Activated CD4-positive, alpha-beta T cell treated with anti-CD3 and anti-CD28 coated beads, Interleukin-2, amount 50 U/mL, for 16 hours (primary cell): ENCODE data around the gene PPP1R12B.

Experiments
- DNase-seq: peaks from one replicate; pipeline ENCODE4 v3.0.0-alpha.2; 2020

Gene PPP1R12B

GRCh38 chr1:202348509-202349205, at the start of gene PPP1R12B:
Gene PPP1R12B, plus strand, starts transcription at chr1:202348699. Its CDS starts 153 bp downstream, at chr1:202348852.
- DNase-seq = peak; percentile 98

GRCh38 chr1:202302166-202302565, 46.3 kb upstream of the PPP1R12B start:
- DNase-seq = no peak

- DNase-seq = no peak
Observed at GRCh38 chr1:202304375-202304774, 44.1 kb upstream of the PPP1R12B start.

- DNase-seq = no peak
Observed at GRCh38 chr1:202305168-202305567, 43.3 kb upstream of the PPP1R12B start.

GRCh38 chr1:202306535-202307345, 41.8 kb upstream of the PPP1R12B start:
- no peak for DNase-seq

- DNase-seq = no peak
Observed at GRCh38 chr1:202310071-202310725, 38.3 kb upstream of the PPP1R12B start.

- DNase-seq = no peak
Observed at GRCh38 chr1:202310746-202311145, 37.8 kb upstream of the PPP1R12B start.

- DNase-seq = no peak
Observed at GRCh38 chr1:202311875-202312635, 36.4 kb upstream of the PPP1R12B start.

- peak; percentile 69 for DNase-seq
Observed at GRCh38 chr1:202315576-202316168, 32.8 kb upstream of the PPP1R12B start.

- no peak for DNase-seq
Observed at GRCh38 chr1:202316186-202316585, 32.3 kb upstream of the PPP1R12B start.

GRCh38 chr1:202317941-202318925, 30.3 kb upstream of the PPP1R12B start:
- no peak for DNase-seq

- DNase-seq = no peak
Observed at GRCh38 chr1:202319381-202320080, 29.0 kb upstream of the PPP1R12B start.

GRCh38 chr1:202320081-202320405, 28.5 kb upstream of the PPP1R12B start:
- DNase-seq = no peak

GRCh38 chr1:202323731-202324130, 24.8 kb upstream of the PPP1R12B start:
- no peak for DNase-seq

GRCh38 chr1:202324646-202325045, 23.9 kb upstream of the PPP1R12B start:
- DNase-seq = no peak

GRCh38 chr1:202329891-202330290, 18.6 kb upstream of the PPP1R12B start:
- DNase-seq = no peak

- no peak for DNase-seq
Observed at GRCh38 chr1:202333861-202334260, 14.6 kb upstream of the PPP1R12B start.

- DNase-seq = peak; percentile 66
Observed at GRCh38 chr1:202343652-202344349, 4.7 kb upstream of the PPP1R12B start.

- no peak for DNase-seq
Observed at GRCh38 chr1:202348005-202348508, 442 bp upstream of the PPP1R12B start.
